Measurements from ENCODE around the gene SDR42E1. TPM values are rescaled to one million over a fixed set of nuclear protein-coding genes. Genes with fewer than 3 reads are reported as not detected.

SDR42E1 gene
- total and polyA plus RNA-seq, 9 of the 15 experiments (the other 6 are each of a cell fraction or from before 2014, with no cell fraction given): 0.13 to 1.3 (median 0.42) TPM

- TF ChIP-seq CHAMP1 (IDR thresholded peaks at IDR 0.05) (no peak), ZFP30 (CRISPR knock-in tag; IDR thresholded peaks at IDR 0.05; ENCODE audit: borderline replicate concordance) (no peak), ZNF263 (CRISPR knock-in tag; IDR thresholded peaks at IDR 0.05; ENCODE audit: borderline replicate concordance) (no peak), ZNF217 (CRISPR knock-in tag; IDR thresholded peaks at IDR 0.05) (no peak), PTTG1 (tag; IDR thresholded peaks at IDR 0.05; ENCODE audit: low read depth) (no peak), ZNF134 (CRISPR knock-in tag; conservative IDR thresholded peaks at IDR 0.05) (no peak), SRSF1 (IDR thresholded peaks at IDR 0.05; ENCODE audit: low read depth, low read length) (no peak), POLR2H (tag; IDR thresholded peaks at IDR 0.05; ENCODE audit: low read depth) (no peak), SUPT5H (IDR thresholded peaks at IDR 0.05) (no peak), ZBTB34 (CRISPR knock-in tag; IDR thresholded peaks at IDR 0.05) (no peak), DPF2 (IDR thresholded peaks at IDR 0.05) (no peak; the same call in 1 of the 2 replicates), CBX8 (IDR thresholded peaks at IDR 0.05; ENCODE audit: borderline replicate concordance, extremely low read depth, low read depth, low read length, poor library complexity, severe bottlenecking) (no peak), MYC (IDR thresholded peaks at IDR 0.05; ENCODE audit: low read depth, low read length) (no peak), MYC (CRISPR knock-in tag; IDR thresholded peaks at IDR 0.05; ENCODE audit: borderline replicate concordance, low read depth) (no peak)
- TF ChIP-seq, protein P1, sequence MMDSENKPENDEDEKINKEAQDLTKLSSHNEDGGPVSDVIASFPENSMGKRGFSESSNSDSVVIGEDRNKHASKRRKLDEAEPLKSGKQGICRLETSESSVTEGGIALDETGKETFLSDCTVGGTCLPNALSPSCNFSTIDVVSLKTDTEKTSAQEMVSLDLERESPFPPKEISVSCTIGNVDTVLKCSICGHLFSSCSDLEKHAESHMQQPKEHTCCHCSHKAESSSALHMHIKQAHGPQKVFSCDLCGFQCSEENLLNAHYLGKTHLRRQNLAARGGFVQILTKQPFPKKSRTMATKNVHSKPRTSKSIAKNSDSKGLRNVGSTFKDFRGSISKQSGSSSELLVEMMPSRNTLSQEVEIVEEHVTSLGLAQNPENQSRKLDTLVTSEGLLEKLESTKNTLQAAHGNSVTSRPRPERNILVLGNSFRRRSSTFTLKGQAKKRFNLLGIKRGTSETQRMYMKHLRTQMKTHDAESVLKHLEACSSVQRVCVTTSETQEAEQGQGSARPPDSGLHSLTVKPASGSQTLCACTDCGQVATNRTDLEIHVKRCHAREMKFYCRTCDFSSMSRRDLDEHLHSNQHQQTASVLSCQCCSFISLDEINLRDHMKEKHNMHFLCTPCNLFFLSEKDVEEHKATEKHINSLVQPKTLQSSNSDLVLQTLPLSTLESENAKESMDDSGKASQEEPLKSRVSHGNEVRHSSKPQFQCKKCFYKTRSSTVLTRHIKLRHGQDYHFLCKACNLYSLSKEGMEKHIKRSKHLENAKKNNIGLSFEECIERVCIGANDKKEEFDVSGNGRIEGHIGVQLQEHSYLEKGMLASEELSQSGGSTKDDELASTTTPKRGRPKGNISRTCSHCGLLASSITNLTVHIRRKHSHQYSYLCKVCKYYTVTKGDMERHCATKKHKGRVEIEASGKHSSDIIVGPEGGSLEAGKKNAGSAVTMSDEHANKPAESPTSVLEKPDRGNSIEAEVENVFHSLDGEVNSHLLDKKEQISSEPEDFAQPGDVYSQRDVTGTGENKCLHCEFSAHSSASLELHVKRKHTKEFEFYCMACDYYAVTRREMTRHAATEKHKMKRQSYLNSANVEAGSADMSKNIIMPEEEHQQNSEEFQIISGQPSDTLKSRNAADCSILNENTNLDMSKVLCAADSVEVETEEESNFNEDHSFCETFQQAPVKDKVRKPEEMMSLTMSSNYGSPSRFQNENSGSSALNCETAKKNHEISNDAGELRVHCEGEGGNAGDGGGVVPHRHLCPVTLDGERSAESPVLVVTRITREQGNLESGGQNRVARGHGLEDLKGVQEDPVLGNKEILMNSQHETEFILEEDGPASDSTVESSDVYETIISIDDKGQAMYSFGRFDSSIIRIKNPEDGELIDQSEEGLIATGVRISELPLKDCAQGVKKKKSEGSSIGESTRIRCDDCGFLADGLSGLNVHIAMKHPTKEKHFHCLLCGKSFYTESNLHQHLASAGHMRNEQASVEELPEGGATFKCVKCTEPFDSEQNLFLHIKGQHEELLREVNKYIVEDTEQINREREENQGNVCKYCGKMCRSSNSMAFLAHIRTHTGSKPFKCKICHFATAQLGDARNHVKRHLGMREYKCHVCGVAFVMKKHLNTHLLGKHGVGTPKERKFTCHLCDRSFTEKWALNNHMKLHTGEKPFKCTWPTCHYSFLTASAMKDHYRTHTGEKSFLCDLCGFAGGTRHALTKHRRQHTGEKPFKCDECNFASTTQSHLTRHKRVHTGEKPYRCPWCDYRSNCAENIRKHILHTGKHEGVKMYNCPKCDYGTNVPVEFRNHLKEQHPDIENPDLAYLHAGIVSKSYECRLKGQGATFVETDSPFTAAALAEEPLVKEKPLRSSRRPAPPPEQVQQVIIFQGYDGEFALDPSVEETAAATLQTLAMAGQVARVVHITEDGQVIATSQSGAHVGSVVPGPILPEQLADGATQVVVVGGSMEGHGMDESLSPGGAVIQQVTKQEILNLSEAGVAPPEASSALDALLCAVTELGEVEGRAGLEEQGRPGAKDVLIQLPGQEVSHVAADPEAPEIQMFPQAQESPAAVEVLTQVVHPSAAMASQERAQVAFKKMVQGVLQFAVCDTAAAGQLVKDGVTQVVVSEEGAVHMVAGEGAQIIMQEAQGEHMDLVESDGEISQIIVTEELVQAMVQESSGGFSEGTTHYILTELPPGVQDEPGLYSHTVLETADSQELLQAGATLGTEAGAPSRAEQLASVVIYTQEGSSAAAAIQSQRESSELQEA (IDR thresholded peaks at IDR 0.05; ENCODE audit: low read depth): no peak
Measured at GRCh38 chr16:81996664-81997509, 14.4 kb downstream of the SDR42E1 start (continued).
